Mucosa of descending colon (tissue), 3 donors: Measurements from ENCODE around the gene MED25. TPM values are rescaled to one million over a fixed set of nuclear protein-coding genes. Genes with fewer than 3 reads are reported as not detected.

ENCODE experiments used
- ATAC-seq: fragments of 200-7000 bp; cut with Tn5 transposase; one replicate; pipeline ENCODE4 v1.9.1; 2020; ENCODE audit warnings: mild to moderate bottlenecking, moderate library complexity
- DNase-seq, 3 donors: peaks; one replicate each; pipeline ENCODE4 v3.0.0-alpha.2; 2020
- H3K36me3 ChIP-seq: fragments of 200-600 bp; one replicate; pipeline ENCODE4 v1.8.0; 2021; ENCODE audit warnings: low read depth, mild to moderate bottlenecking
- H3K4me1 ChIP-seq: fragments of 200-600 bp; one replicate; pipeline ENCODE4 v1.8.0; 2021; ENCODE audit warnings: low read depth, mild to moderate bottlenecking
- H3K4me3 ChIP-seq: fragments of 200-600 bp; one replicate; pipeline ENCODE4 v1.8.0; 2021; ENCODE audit warnings: mild to moderate bottlenecking
- H3K9me3 ChIP-seq: fragments of 200-600 bp; one replicate; pipeline ENCODE4 v1.8.0; 2021; ENCODE audit warnings: mild to moderate bottlenecking
- CTCF ChIP-seq: fragments of 200-600 bp; IDR thresholded peaks from one replicate; pipeline ENCODE4 v1.8.0; 2022; ENCODE audit warnings: antibody characterized with exemption, mild to moderate bottlenecking
- intact Hi-C, 2 donors: fragments of 100-400 bp; cut with DNase I in 1 of 2; cut with micrococcal nuclease in 1 of 2; formaldehyde crosslinking; loops; one replicate each; pipeline versions ENCODE4 v1.11.0 to v1.11.1; 2022; cut with DNase I, micrococcal nuclease
- total RNA-seq, 3 donors: library from RNA; stranded (reverse); fragmentation: NEBNext Ultra II Directional in 2 of 3; extraction: Animal tissue kit (Norgen Biotek cat#: 25700) in 2 of 3; gene quantifications; one replicate each; pipeline versions ENCODE4 v1.2.1 to v1.2.4, GENCODE V29; 2021 to 2023
- donor health status: DM: no; HTN: no; CAD: no; lungs with moderate emphysema.
- donor health status: DM: no; HTN: no; CAD: no.
- donor health status: DM: no; HTN: yes; CAD: no.

The MED25 gene
- total RNA-seq, 3 donors from 2014 or later, result 54.7 to 57.4 (median 55.2) TPM

GRCh38 chr19:49846408-49846807 is 28.3 kb downstream of the MED25 start:
- TF ChIP-seq CTCF, result no peak
- H3K4me3 ChIP-seq, result no peak overlapping the region
- ATAC-seq (no peak), DNase-seq (no peak)
- H3K36me3 ChIP-seq, result no peaks in the 10 kb centered on the region
- no peaks in the 10 kb centered on the region for H3K9me3 ChIP-seq
- intact Hi-C loops, result no loop called here
- H3K4me1 ChIP-seq, result no peaks in the 10 kb centered on the region

GRCh38 chr19:49847731-49848696 is 29.9 kb downstream of the MED25 start:
- Histone ChIP-seq H3K4me3 (no peak overlapping the region), H3K9me3 (no peaks in the 10 kb centered on the region), H3K36me3 (no peaks in the 10 kb centered on the region), H3K4me1 (peaks cover 12% of the 10 kb centered on the region)
- no peak for TF ChIP-seq CTCF
- ATAC-seq, result no peak
- intact Hi-C loops, result no loop called here
- no peak for DNase-seq

- intact Hi-C loops, result no loop called here
- TF ChIP-seq CTCF, result no peak
- H3K36me3 ChIP-seq, result no peaks in the 10 kb centered on the region
- DNase-seq (no peak), ATAC-seq (no peak)
- no peak overlapping the region for H3K4me3 ChIP-seq
- H3K4me1 ChIP-seq, result peaks cover 14% of the 10 kb centered on the region
- no peaks in the 10 kb centered on the region for H3K9me3 ChIP-seq
These were observed 30.8 kb downstream of the MED25 start for GRCh38 chr19:49848938-49849337.

- peaks cover 14% of the 10 kb centered on the region for H3K4me1 ChIP-seq
These were observed 31.5 kb downstream of the MED25 start for GRCh38 chr19:49849433-49850220.

GRCh38 chr19:49850221-49850486 is 32.1 kb downstream of the MED25 start:
- H3K4me3 ChIP-seq, result no peak overlapping the region
- no peaks in the 10 kb centered on the region for H3K36me3 ChIP-seq
- no peaks in the 10 kb centered on the region for H3K9me3 ChIP-seq
- peaks cover 14% of the 10 kb centered on the region for H3K4me1 ChIP-seq
- TF ChIP-seq CTCF, result no peak
- ATAC-seq (no peak), DNase-seq (peak in 1 of 3 donors; percentile 40)
- intact Hi-C loops, result no loop called here

More at GRCh38 chr19:49849433-49850220, 31.5 kb downstream of the MED25 start:
- Histone ChIP-seq H3K4me3 (no peak overlapping the region), H3K9me3 (no peaks in the 10 kb centered on the region), H3K36me3 (no peaks in the 10 kb centered on the region)
- DNase-seq, result no peak
- no peak for ATAC-seq
- intact Hi-C loops, result no loop called here
- no peak for TF ChIP-seq CTCF
